ENCODE results near the gene DRAM2. TPM values are rescaled to one million over a fixed set of nuclear protein-coding genes. Genes with fewer than 3 reads are reported as not detected.

Gene DRAM2
- total RNA-seq, 1 experiment from 2014 or later: 34.4 TPM

DNA sequence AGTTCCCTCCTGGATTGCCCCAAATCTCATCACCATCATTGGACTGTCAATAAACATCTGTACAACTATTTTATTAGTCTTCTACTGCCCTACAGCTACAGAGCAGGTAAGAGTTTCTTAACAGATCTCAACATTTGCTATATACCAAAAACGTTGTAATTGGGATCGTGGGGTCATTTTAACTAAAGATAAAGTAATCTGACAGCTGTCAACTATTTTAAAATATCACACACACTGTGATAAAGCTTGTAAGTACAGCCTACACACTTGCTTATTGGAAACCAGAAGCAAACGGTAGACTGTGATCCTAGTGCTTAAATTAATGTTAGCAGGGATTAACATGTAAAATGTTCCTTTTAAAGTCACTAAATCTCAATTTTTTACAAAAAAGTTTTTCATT lies 8.1 kb upstream of the DRAM2 start:
- Histone ChIP-seq H3K14ac (ENCODE audit: insufficient read depth, low read length) (no peak overlapping the region), H3K23me2 (ENCODE audit: insufficient read length, low read depth, low read length, poor library complexity, severe bottlenecking) (no peaks in the 10 kb centered on the region), H3K9ac (ENCODE audit: extremely low read depth, insufficient read length, low read length) (no peak overlapping the region), H3K23ac (ENCODE audit: insufficient read length, low read depth, low read length) (no peak overlapping the region), H4K5ac (ENCODE audit: insufficient read length, low read depth, low read length) (no peak overlapping the region), H3K9me3 (ENCODE audit: control insufficient read depth, low read depth, low read length) (no peaks in the 10 kb centered on the region), H4K8ac (replicated peaks; ENCODE audit: insufficient read length, low read depth, low read length) (no peak overlapping the region), H2AK5ac (ENCODE audit: insufficient read length, low read length) (no peak overlapping the region), H3T11ph (ENCODE audit: low read length) (no peak overlapping the region), H2AFZ (ENCODE audit: low read length) (no peak overlapping the region), H2BK12ac (ENCODE audit: insufficient read length, low read depth, low read length) (no peak overlapping the region), H3K56ac (ENCODE audit: insufficient read length, low read depth, low read length) (no peak overlapping the region), H2BK5ac (ENCODE audit: insufficient read length, low read length) (no peak overlapping the region), H3K27me3 (ENCODE audit: insufficient read depth, low read length) (no peaks in the 10 kb centered on the region), H3K4ac (ENCODE audit: low read depth, low read length) (no peak overlapping the region), H2BK120ac (ENCODE audit: low read depth, low read length, poor library complexity, severe bottlenecking) (no peak overlapping the region), H3K4me1 (ENCODE audit: insufficient read depth, low read length) (no peaks in the 10 kb centered on the region), H3K79me1 (ENCODE audit: insufficient read depth, low read depth, low read length, poor library complexity, severe bottlenecking) (peaks cover 3% of the 10 kb centered on the region), H2BK15ac (ENCODE audit: low read depth, low read length) (no peak overlapping the region), H3K79me2 (ENCODE audit: insufficient read depth, low read length) (peaks cover 9% of the 10 kb centered on the region; the same call in 1 of the 2 replicates), H3K27ac (ENCODE audit: insufficient read length, low read depth, low read length) (no peak overlapping the region), H4K91ac (ENCODE audit: insufficient read length, low read depth, low read length) (no peak overlapping the region), H3K4me2 (ENCODE audit: insufficient read depth, insufficient read length, low read length) (no peak overlapping the region), H2BK20ac (ENCODE audit: low read depth, low read length, poor library complexity, severe bottlenecking) (no peak overlapping the region), H4K20me1 (ENCODE audit: control insufficient read depth, insufficient read depth, insufficient read length) (no peaks in the 10 kb centered on the region), H3K18ac (ENCODE audit: insufficient read length, low read depth, low read length) (no peak overlapping the region)
- peaks cover 19 to 50% (median 48%) of the 10 kb centered on the region in 3 experiments; a peak in 6 of 7 replicates for H3K36me3 Mint-ChIP-seq (ENCODE audit: insufficient read depth in 1 of 3, low read depth in 3 of 3)
- H3K9me3 Mint-ChIP-seq: no peaks in the 10 kb centered on the region
- TF ChIP-seq, protein P1, sequence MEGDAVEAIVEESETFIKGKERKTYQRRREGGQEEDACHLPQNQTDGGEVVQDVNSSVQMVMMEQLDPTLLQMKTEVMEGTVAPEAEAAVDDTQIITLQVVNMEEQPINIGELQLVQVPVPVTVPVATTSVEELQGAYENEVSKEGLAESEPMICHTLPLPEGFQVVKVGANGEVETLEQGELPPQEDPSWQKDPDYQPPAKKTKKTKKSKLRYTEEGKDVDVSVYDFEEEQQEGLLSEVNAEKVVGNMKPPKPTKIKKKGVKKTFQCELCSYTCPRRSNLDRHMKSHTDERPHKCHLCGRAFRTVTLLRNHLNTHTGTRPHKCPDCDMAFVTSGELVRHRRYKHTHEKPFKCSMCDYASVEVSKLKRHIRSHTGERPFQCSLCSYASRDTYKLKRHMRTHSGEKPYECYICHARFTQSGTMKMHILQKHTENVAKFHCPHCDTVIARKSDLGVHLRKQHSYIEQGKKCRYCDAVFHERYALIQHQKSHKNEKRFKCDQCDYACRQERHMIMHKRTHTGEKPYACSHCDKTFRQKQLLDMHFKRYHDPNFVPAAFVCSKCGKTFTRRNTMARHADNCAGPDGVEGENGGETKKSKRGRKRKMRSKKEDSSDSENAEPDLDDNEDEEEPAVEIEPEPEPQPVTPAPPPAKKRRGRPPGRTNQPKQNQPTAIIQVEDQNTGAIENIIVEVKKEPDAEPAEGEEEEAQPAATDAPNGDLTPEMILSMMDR (conservative IDR thresholded peaks at IDR 0.05): no peak
- no peak for DNase-seq
- no peak overlapping the region for H3K4me3 Mint-ChIP-seq
- peaks cover 13 to 17% of the 10 kb centered on the region in 2 experiments for H3K4me1 Mint-ChIP-seq
- WGBS (ENCODE audit: extremely low coverage, insufficient read length, low lambda C conversion rate): no CpG with 5 or more reads among the region's 3 CpGs
- no peaks in the 10 kb centered on the region for H3K27me3 Mint-ChIP-seq (ENCODE audit: low read depth)
- H3K27ac Mint-ChIP-seq: no peak overlapping the region

Data from H9 (cell line).